ENCODE data around the gene AFF3.

Gene AFF3

DNA sequence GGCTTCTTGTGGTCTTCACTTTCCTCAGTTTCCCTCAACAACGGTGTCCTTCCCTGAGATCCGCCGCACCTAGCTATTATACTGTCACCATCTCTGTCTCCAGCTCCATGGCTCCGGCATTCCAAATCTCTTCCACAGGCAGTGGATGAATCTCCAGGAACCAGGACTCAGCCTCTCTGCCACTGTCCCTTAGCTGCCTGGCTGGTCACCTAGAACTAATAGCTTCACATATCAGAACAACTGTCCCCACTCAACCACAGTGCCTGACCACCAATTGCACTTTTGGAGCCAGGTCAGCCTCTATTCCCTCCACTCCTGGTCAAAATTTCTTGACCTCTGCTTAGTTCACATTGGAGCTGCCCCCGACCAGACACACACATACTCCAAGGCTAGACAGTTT, 38.1 kb upstream of the AFF3 start:
- H3K79me2 ChIP-seq (ENCODE audit: control insufficient read depth, insufficient read depth, low read length, poor library complexity), result no peaks in the 10 kb centered on the region
- no peak overlapping the region for H3K9ac ChIP-seq (ENCODE audit: low read length)
- no peaks in the 10 kb centered on the region for H3K27me3 ChIP-seq (ENCODE audit: insufficient read depth, low read length)
- H2BK5ac ChIP-seq (ENCODE audit: low read depth, low read length, poor library complexity), result no peak overlapping the region
- no peak overlapping the region for H2BK120ac ChIP-seq (ENCODE audit: insufficient read depth, low read length, poor library complexity)
- H2BK12ac ChIP-seq (ENCODE audit: low read length), result no peak overlapping the region
- no peaks in the 10 kb centered on the region for H3K9me3 ChIP-seq (ENCODE audit: insufficient read depth, low read depth, low read length)
- H3K14ac ChIP-seq (ENCODE audit: low read length), result no peak overlapping the region
- H3K4me2 ChIP-seq (ENCODE audit: low read length), result no peak overlapping the region
- no CpG with 5 or more reads among the region's 5 CpGs for WGBS (ENCODE audit: extremely low coverage, insufficient coverage, insufficient read length)
- no peak overlapping the region for H3K4me3 ChIP-seq (ENCODE audit: low read depth, low read length)
- no peaks in the 10 kb centered on the region for H3K79me1 ChIP-seq (ENCODE audit: low read length)
- no peak overlapping the region for H3K23ac ChIP-seq (ENCODE audit: low read length)
- DNase-seq, result no peak
- H3K4ac ChIP-seq (ENCODE audit: low read depth, low read length), result no peak overlapping the region
- no peak overlapping the region for H3K18ac ChIP-seq (ENCODE audit: low read length)
- peaks cover 0 to 3% of the 10 kb centered on the region in 2 experiments for H3K4me1 ChIP-seq (ENCODE audit: control insufficient read depth in 1 of 2, insufficient read depth in 2 of 2, low read length in 2 of 2)
- H4K91ac ChIP-seq (ENCODE audit: low read depth, low read length), result no peak overlapping the region
- no peak overlapping the region for H3K27ac ChIP-seq (ENCODE audit: low read depth, low read length)
- H2AFZ ChIP-seq (ENCODE audit: insufficient read depth, low read length, poor library complexity), result no peak overlapping the region
- H3K36me3 ChIP-seq (ENCODE audit: control insufficient read depth in 1 of 2, insufficient read depth in 2 of 2, low read length in 2 of 2), result no peaks in the 10 kb centered on the region
- H4K12ac ChIP-seq (ENCODE audit: low read depth, low read length), result no peak overlapping the region
- H4K8ac ChIP-seq (ENCODE audit: low read depth, low read length), result no peak overlapping the region
- H2AK5ac ChIP-seq (ENCODE audit: low read length), result no peak overlapping the region

DNA sequence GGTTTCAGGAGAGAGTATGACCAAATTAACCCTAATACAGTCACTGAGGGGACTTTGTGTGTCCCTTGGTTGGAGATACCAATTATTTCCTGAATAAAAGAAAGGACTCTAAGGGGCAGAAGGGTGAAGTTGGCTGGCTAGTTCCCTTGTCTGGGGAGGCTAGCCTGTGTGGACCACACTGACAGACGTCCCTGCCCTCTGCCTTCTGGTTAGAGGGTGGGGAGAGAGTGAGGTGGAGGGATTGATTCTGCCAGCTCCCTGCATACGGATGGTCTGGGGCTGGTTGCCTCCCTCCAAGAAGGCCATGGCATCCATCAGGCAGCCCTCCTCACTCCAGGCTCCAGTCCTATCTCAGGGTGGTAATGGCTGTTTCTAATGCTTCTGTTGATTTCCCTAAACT, 37.4 kb upstream of the AFF3 start:
- Histone ChIP-seq H3K4me2 (ENCODE audit: low read length) (no peak overlapping the region), H3K36me3 (ENCODE audit: control insufficient read depth in 1 of 2, insufficient read depth in 2 of 2, low read length in 2 of 2) (no peaks in the 10 kb centered on the region), H3K79me2 (ENCODE audit: control insufficient read depth, insufficient read depth, low read length, poor library complexity) (no peaks in the 10 kb centered on the region), H2BK12ac (ENCODE audit: low read length) (no peak overlapping the region), H3K14ac (ENCODE audit: low read length) (no peak overlapping the region), H2BK5ac (ENCODE audit: low read depth, low read length, poor library complexity) (no peak overlapping the region), H4K8ac (ENCODE audit: low read depth, low read length) (no peak overlapping the region), H3K27me3 (ENCODE audit: insufficient read depth, low read length) (no peaks in the 10 kb centered on the region), H3K4me3 (ENCODE audit: low read depth, low read length) (no peak overlapping the region), H3K18ac (ENCODE audit: low read length) (no peak overlapping the region), H3K4me1 (ENCODE audit: control insufficient read depth in 1 of 2, insufficient read depth in 2 of 2, low read length in 2 of 2) (peaks cover 0 to 3% of the 10 kb centered on the region in 2 experiments), H2AK5ac (ENCODE audit: low read length) (no peak overlapping the region), H3K4ac (ENCODE audit: low read depth, low read length) (no peak overlapping the region), H3K79me1 (ENCODE audit: low read length) (no peaks in the 10 kb centered on the region), H2BK120ac (ENCODE audit: insufficient read depth, low read length, poor library complexity) (no peak overlapping the region), H3K9me3 (ENCODE audit: insufficient read depth, low read depth, low read length) (no peaks in the 10 kb centered on the region), H4K12ac (ENCODE audit: low read depth, low read length) (no peak overlapping the region), H2AFZ (ENCODE audit: insufficient read depth, low read length, poor library complexity) (no peak overlapping the region), H3K9ac (ENCODE audit: low read length) (no peak overlapping the region), H3K23ac (ENCODE audit: low read length) (no peak overlapping the region), H3K27ac (ENCODE audit: low read depth, low read length) (no peak overlapping the region), H4K91ac (ENCODE audit: low read depth, low read length) (no peak overlapping the region)
- DNase-seq, result no peak
- WGBS (ENCODE audit: extremely low coverage, insufficient coverage, insufficient read length), result no CpG with 5 or more reads among the region's 2 CpGs

DNA sequence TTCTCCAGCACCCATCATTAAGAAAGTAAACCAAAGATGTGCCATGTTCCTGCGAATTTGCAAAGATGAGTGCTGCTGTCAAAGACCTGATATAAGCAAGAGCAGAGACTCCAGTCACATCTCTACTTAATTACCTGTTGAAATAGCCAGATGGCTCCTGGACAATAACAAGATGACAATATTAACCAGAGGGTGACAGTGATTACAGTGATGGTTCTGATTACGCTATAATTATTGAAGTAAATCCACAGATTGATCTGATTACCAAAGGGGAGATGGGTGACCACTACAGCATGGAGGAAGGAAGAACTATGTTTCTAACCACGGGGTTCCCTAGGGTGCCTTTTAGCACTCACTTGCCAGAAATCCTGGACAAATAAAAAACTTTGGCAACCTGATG, 36.5 kb upstream of the AFF3 start:
- no peak overlapping the region for H3K14ac ChIP-seq (ENCODE audit: low read length)
- no peak overlapping the region for H4K8ac ChIP-seq (ENCODE audit: low read depth, low read length)
- no peaks in the 10 kb centered on the region for H3K27me3 ChIP-seq (ENCODE audit: insufficient read depth, low read length)
- H3K4ac ChIP-seq (ENCODE audit: low read depth, low read length), result no peak overlapping the region
- no peaks in the 10 kb centered on the region for H3K79me2 ChIP-seq (ENCODE audit: control insufficient read depth, insufficient read depth, low read length, poor library complexity)
- H2AK5ac ChIP-seq (ENCODE audit: low read length), result no peak overlapping the region
- DNase-seq, result no peak
- no peak overlapping the region for H2BK12ac ChIP-seq (ENCODE audit: low read length)
- no peak overlapping the region for H3K23ac ChIP-seq (ENCODE audit: low read length)
- H3K27ac ChIP-seq (ENCODE audit: low read depth, low read length), result no peak overlapping the region
- no peaks in the 10 kb centered on the region for H3K79me1 ChIP-seq (ENCODE audit: low read length)
- H3K9me3 ChIP-seq (ENCODE audit: insufficient read depth, low read depth, low read length), result no peaks in the 10 kb centered on the region
- H3K18ac ChIP-seq (ENCODE audit: low read length), result no peak overlapping the region
- no peak overlapping the region for H4K91ac ChIP-seq (ENCODE audit: low read depth, low read length)
- H2BK5ac ChIP-seq (ENCODE audit: low read depth, low read length, poor library complexity), result no peak overlapping the region
- no peak overlapping the region for H4K12ac ChIP-seq (ENCODE audit: low read depth, low read length)
- peaks cover 0 to 3% of the 10 kb centered on the region in 2 experiments for H3K4me1 ChIP-seq (ENCODE audit: control insufficient read depth in 1 of 2, insufficient read depth in 2 of 2, low read length in 2 of 2)
- no peak overlapping the region for H2BK120ac ChIP-seq (ENCODE audit: insufficient read depth, low read length, poor library complexity)
- no peak overlapping the region for H3K4me3 ChIP-seq (ENCODE audit: low read depth, low read length)
- H3K4me2 ChIP-seq (ENCODE audit: low read length), result no peak overlapping the region
- no peaks in the 10 kb centered on the region for H3K36me3 ChIP-seq (ENCODE audit: control insufficient read depth in 1 of 2, insufficient read depth in 2 of 2, low read length in 2 of 2)
- H2AFZ ChIP-seq (ENCODE audit: insufficient read depth, low read length, poor library complexity), result no peak overlapping the region
- H3K9ac ChIP-seq (ENCODE audit: low read length), result no peak overlapping the region
- WGBS (ENCODE audit: extremely low coverage, insufficient coverage, insufficient read length), result no CpG with 5 or more reads among the region's 3 CpGs

DNA sequence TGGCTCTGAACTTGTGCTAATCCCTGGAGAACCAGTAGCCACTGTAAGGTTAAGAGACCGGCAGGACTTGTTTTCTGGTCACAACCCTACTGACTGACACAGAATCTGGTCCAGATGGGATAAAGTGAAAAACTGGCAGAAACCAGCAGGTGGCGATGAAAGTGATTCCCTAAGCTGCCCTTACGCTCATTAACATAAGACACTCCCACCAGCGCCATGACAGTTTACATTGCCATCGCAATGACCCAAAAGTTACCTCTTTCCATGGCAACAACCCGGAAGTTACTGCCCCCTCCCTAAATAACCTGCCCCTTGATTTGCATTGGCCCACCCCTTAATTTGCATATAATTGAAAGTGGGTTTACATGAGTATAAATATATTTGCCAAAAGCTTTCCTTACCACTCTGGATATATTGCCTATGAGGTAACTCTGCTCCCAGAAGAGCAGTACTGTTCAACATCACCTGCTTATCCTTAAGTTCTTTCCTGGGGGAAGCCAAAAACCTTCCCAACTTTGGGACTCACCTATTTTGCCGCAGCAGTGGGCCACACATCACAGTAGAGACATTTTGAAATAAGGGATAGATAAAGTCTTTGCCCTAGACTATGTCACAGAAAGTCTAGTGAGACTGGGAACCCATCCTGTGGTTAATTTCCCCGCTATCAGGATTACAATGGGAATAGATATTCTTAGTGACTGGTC, 35.8 kb upstream of the AFF3 start:
- H2BK120ac ChIP-seq (ENCODE audit: insufficient read depth, low read length, poor library complexity), result no peak overlapping the region
- H3K27ac ChIP-seq (ENCODE audit: low read depth, low read length), result no peak overlapping the region
- peaks cover 0 to 3% of the 10 kb centered on the region in 2 experiments for H3K4me1 ChIP-seq (ENCODE audit: control insufficient read depth in 1 of 2, insufficient read depth in 2 of 2, low read length in 2 of 2)
- no peak overlapping the region for H3K4ac ChIP-seq (ENCODE audit: low read depth, low read length)
- H3K9me3 ChIP-seq (ENCODE audit: insufficient read depth, low read depth, low read length), result no peaks in the 10 kb centered on the region
- no CpG with 5 or more reads among the region's 8 CpGs for WGBS (ENCODE audit: extremely low coverage, insufficient coverage, insufficient read length)
- H3K14ac ChIP-seq (ENCODE audit: low read length), result no peak overlapping the region
- no peaks in the 10 kb centered on the region for H3K27me3 ChIP-seq (ENCODE audit: insufficient read depth, low read length)
- no peak overlapping the region for H2AFZ ChIP-seq (ENCODE audit: insufficient read depth, low read length, poor library complexity)
- H2BK5ac ChIP-seq (ENCODE audit: low read depth, low read length, poor library complexity), result no peak overlapping the region
- H3K79me2 ChIP-seq (ENCODE audit: control insufficient read depth, insufficient read depth, low read length, poor library complexity), result no peaks in the 10 kb centered on the region
- no peak overlapping the region for H4K8ac ChIP-seq (ENCODE audit: low read depth, low read length)
- no peaks in the 10 kb centered on the region for H3K79me1 ChIP-seq (ENCODE audit: low read length)
- DNase-seq, result peak; percentile 80 to 90
- no peak overlapping the region for H3K4me2 ChIP-seq (ENCODE audit: low read length)
- no peak overlapping the region for H3K18ac ChIP-seq (ENCODE audit: low read length)
- H4K12ac ChIP-seq (ENCODE audit: low read depth, low read length), result no peak overlapping the region
- no peak overlapping the region for H2BK12ac ChIP-seq (ENCODE audit: low read length)
- no peak overlapping the region for H3K4me3 ChIP-seq (ENCODE audit: low read depth, low read length)
- H3K9ac ChIP-seq (ENCODE audit: low read length), result no peak overlapping the region
- H3K36me3 ChIP-seq (ENCODE audit: control insufficient read depth in 1 of 2, insufficient read depth in 2 of 2, low read length in 2 of 2), result no peaks in the 10 kb centered on the region
- no peak overlapping the region for H4K91ac ChIP-seq (ENCODE audit: low read depth, low read length)
- H2AK5ac ChIP-seq (ENCODE audit: low read length), result no peak overlapping the region
- no peak overlapping the region for H3K23ac ChIP-seq (ENCODE audit: low read length)
